DND-41 (cell line): ENCODE data around the gene RGS3.

Experiments used
- CTCF ChIP-seq: IDR thresholded peaks from 2 replicates; pipeline ENCODE4 v1.5.1; 2012; ENCODE audit warnings: borderline replicate concordance, low read length, moderate library complexity, mild to moderate bottlenecking; ENCODE audit not compliant: poor library complexity, severe bottlenecking; ENCODE audit errors: extremely low read depth
- EZH2 ChIP-seq: IDR thresholded peaks from 3 replicates; pipeline ENCODE4 v1.6.1; 2012; ENCODE audit warnings: borderline replicate concordance, low read depth, mild to moderate bottlenecking, moderate library complexity, low read length, inconsistent platforms; ENCODE audit not compliant: severe bottlenecking

- TF ChIP-seq CTCF (no peak), EZH2 (no peak)
Observed at GRCh38 chr9:113577525-113578261, 114.2 kb downstream of the RGS3 start.
